Calu3 (cell line): ENCODE measurements around the gene TRIM41. TPM values are rescaled to one million over a fixed set of nuclear protein-coding genes. Genes with fewer than 3 reads are reported as not detected.

ENCODE experiments used
- BruUV-seq: library from RNA; stranded (reverse); fragments of 400-500 nt; replicated peaks from 2 replicates; lab custom pipeline; 2021; lab: Mats Ljungman, UMichigan
- CTCF ChIA-PET: fragments of 300-600 bp; sonication (Branson Sonifier 250); formaldehyde crosslinking; loops from one replicate; lab custom pipeline; 2022; ENCODE audit warnings: antibody characterized with exemption; lab: Charles Lee
- DNase-seq: peaks from one replicate; pipeline ENCODE4 v3.0.0; 2022
- H3K27ac Mint-ChIP-seq: one replicate; pipeline ENCODE4 v1.8.0; 2022; ENCODE audit warnings: mixed read lengths; ENCODE audit not compliant: unreplicated experiment
- H3K27me3 Mint-ChIP-seq: one replicate; pipeline ENCODE4 v1.8.0; 2022; ENCODE audit warnings: mixed read lengths; ENCODE audit not compliant: unreplicated experiment
- H3K36me3 Mint-ChIP-seq: one replicate; pipeline ENCODE4 v1.8.0; 2022; ENCODE audit warnings: mild to moderate bottlenecking, moderate library complexity, mixed read lengths; ENCODE audit not compliant: insufficient read depth, unreplicated experiment
- H3K4me1 Mint-ChIP-seq: one replicate; pipeline ENCODE4 v1.8.0; 2022; ENCODE audit warnings: mild to moderate bottlenecking, low read depth, mixed read lengths; ENCODE audit not compliant: unreplicated experiment
- H3K4me3 Mint-ChIP-seq: one replicate; pipeline ENCODE4 v1.8.0; 2022; ENCODE audit warnings: mild to moderate bottlenecking, low read depth, moderate library complexity, mixed read lengths; ENCODE audit not compliant: unreplicated experiment
- H3K9me3 Mint-ChIP-seq: one replicate; pipeline ENCODE4 v1.8.0; 2022; ENCODE audit warnings: low read depth, mixed read lengths; ENCODE audit not compliant: unreplicated experiment
- intact Hi-C: fragments of 100-400 bp; cut with micrococcal nuclease; formaldehyde crosslinking; loops from one replicate; pipeline ENCODE4 v1.10.0; 2022; ENCODE audit not compliant: unreplicated experiment
- total RNA-seq: library from RNA; stranded (reverse); gene quantifications from 2 replicates; pipeline ENCODE4 v1.2.3, GENCODE V29; 2022
- TF ChIP-seq, protein P1 (sequence below): fragments of 200-600 bp; IDR thresholded peaks from one replicate; pipeline ENCODE4 v1.8.0; 2022; ENCODE audit warnings: antibody characterized with exemption; ENCODE audit not compliant: unreplicated experiment

The TRIM41 gene
- total RNA-seq, 1 experiment from 2014 or later: 33.5 TPM

DNA sequence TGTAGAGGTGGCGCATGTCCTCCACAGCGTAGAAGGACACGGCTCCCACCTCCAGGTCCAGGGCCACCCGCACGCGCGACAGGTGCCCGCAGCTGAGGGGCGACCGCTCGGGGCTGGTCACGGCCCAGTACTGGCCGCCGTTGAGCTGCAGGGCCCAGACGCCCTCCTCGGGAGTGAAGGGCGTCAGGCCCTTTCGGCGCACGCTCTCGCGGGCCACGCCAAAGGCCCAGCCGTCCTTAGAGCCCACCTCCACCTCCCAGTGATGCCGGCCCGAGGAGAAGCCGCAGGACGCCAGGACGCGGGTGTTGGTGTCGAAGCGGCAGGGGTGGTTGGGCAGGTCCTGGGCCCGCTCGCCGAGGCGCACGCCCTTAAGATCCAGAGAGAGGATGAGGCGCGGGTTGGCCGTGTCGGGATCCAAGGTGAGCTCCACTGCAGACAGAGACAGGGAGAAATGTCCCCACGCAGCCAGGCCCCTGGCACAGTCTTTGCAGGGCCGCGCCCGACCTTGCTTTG lies 27.8 kb upstream of the TRIM41 start:
- peaks cover 35% of the 10 kb centered on the region for H3K4me1 Mint-ChIP-seq
- TF ChIP-seq, protein P1, sequence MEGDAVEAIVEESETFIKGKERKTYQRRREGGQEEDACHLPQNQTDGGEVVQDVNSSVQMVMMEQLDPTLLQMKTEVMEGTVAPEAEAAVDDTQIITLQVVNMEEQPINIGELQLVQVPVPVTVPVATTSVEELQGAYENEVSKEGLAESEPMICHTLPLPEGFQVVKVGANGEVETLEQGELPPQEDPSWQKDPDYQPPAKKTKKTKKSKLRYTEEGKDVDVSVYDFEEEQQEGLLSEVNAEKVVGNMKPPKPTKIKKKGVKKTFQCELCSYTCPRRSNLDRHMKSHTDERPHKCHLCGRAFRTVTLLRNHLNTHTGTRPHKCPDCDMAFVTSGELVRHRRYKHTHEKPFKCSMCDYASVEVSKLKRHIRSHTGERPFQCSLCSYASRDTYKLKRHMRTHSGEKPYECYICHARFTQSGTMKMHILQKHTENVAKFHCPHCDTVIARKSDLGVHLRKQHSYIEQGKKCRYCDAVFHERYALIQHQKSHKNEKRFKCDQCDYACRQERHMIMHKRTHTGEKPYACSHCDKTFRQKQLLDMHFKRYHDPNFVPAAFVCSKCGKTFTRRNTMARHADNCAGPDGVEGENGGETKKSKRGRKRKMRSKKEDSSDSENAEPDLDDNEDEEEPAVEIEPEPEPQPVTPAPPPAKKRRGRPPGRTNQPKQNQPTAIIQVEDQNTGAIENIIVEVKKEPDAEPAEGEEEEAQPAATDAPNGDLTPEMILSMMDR: no peak
- peaks cover 27% of the 10 kb centered on the region for H3K36me3 Mint-ChIP-seq
- no peak overlapping the region for H3K27ac Mint-ChIP-seq
- intact Hi-C loops: no loop called here
- no TSS peak for BruUV-seq
- peaks cover 23% of the 10 kb centered on the region for H3K27me3 Mint-ChIP-seq
- H3K9me3 Mint-ChIP-seq: no peaks in the 10 kb centered on the region
- CTCF ChIA-PET: interaction anchor here (0.5 kb wide), 1 partner anchor 32 kb away, joined by 3 read pairs; no protein-coding TSS in a partner anchor
- no peak overlapping the region for H3K4me3 Mint-ChIP-seq
- no peak for DNase-seq

DNA sequence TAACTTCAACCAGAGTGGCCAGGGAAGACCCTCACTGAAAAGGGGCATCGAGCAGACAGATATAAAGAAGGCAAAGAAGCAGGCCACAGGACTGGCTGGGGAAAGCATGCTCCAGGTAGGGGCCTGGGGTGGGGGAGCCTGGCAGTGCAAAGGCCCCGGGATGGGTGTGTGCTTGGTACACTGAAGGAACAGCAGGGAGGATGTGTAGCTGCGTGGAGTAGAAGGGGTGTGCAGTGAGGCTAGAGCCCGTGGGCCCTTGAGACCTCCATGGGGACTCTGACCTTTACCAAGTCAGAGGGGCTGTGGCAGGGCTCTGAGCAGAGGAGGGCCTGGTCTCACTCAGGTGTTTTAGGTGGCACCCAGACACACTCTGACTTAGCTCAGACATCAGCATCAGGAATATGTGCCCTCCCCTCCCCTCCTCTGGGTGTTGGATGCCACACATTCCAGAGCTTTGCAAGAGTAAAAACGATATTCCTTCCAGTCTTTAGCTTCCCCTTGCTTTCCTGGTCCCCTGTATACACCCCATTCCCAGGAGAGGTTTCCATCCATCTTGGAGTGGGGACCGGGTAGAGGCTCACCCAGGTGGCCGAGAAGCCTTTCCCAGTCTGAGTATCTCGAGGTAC lies 25.6 kb upstream of the TRIM41 start:
- Mint-ChIP-seq H3K4me1 (peaks cover 19% of the 10 kb centered on the region), H3K36me3 (peaks cover 5% of the 10 kb centered on the region), H3K27me3 (peaks cover 33% of the 10 kb centered on the region), H3K4me3 (no peak overlapping the region), H3K9me3 (no peaks in the 10 kb centered on the region), H3K27ac (peak overlapping the region; percentile 3)
- BruUV-seq: no TSS peak
- intact Hi-C loops: no loop called here
- DNase-seq: no peak
- CTCF ChIA-PET: no interaction called here
- TF ChIP-seq, protein P1: no peak

DNA sequence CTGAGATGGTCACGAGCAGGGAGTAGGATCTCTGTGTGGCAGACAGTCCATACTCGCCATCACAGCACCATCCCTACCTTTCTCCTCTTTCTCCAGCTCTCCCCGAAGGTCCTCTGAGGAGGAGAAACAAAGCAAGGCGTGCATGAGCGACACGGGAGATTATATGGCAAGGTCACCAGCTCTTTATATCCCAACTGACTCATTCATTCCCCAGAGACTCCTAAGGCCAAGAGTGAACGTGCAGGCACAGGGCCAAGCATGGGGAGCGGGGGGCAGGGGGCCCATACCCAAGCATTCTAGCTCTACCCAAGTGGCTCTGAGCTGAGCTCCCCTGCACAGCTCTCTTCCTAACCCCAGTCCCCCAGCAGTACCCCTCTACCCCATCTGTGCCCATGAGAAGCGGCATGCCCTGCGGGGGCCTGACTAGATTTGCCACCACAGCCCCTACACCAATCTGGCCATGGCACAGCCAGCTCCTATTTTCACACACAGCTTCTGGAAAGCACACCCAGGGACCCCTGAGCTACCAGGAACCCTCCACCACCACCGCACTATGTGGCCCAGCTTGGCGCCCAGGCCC lies 24.9 kb upstream of the TRIM41 start:
- Mint-ChIP-seq H3K4me3 (no peak overlapping the region), H3K36me3 (peaks cover under 1% of the 10 kb centered on the region), H3K9me3 (no peaks in the 10 kb centered on the region), H3K4me1 (peaks cover 18% of the 10 kb centered on the region), H3K27ac (no peak overlapping the region), H3K27me3 (peaks cover 37% of the 10 kb centered on the region)
- BruUV-seq: no TSS peak
- intact Hi-C loops: no loop called here
- DNase-seq: no peak
- TF ChIP-seq, protein P1: no peak
- CTCF ChIA-PET: no interaction called here

DNA sequence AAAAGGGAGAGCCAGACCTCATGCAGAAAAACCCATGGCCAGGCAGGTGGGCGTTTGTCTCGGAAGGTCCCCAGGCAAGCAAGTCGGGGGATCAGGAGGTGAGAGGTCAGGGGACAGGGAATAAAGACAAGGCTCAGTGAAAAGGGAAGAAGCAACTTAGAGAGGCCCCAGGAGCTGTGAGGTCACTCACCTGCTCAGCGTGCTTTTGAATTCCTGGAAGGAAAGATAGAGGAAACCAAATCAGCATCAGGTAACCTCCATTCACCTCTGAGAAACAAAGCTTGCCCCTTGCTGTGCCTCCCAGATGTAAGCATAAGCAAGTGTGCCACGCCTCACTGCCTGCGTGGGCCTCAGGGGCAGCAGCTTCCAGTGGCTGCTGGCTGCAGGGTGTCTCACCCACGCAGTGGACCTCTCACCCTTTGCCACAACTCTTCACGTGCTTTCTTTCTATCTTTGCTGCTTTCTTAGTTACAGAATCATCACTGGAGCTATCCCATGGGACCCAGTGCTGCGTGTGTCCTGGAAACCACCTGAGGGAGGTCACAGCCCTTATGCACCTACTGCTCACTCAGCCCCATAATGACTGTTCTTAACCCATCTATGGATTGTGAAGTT lies 24.1 kb upstream of the TRIM41 start:
- intact Hi-C loops: no loop called here

More for the DNA sequence above, 24.1 kb upstream of the TRIM41 start:
- DNase-seq: no peak
- Mint-ChIP-seq H3K36me3 (peaks cover 9% of the 10 kb centered on the region), H3K27me3 (peaks cover 45% of the 10 kb centered on the region), H3K9me3 (no peaks in the 10 kb centered on the region), H3K4me1 (peaks cover 25% of the 10 kb centered on the region), H3K27ac (no peak overlapping the region), H3K4me3 (no peak overlapping the region)
- BruUV-seq: no TSS peak
- CTCF ChIA-PET: interaction anchor here (1.0 kb wide), 1 partner anchor 11 kb away, joined by 4 read pairs; no protein-coding TSS in a partner anchor
- TF ChIP-seq, protein P1: no peak
